NCI-H748 (cell line): Measurements from ENCODE around the gene MYLK.
"Not testable (repeated sequence)": the region's sequence is repeated elsewhere in the genome, so short reads cannot be mapped to it uniquely, and the experiment has no call there.

Experiments used
- DNase-seq: peaks from one replicate; lab custom pipeline; 2025; ENCODE audit not compliant: unreplicated experiment; lab: John Stamatoyannopoulos, UW

The MYLK gene

DNA sequence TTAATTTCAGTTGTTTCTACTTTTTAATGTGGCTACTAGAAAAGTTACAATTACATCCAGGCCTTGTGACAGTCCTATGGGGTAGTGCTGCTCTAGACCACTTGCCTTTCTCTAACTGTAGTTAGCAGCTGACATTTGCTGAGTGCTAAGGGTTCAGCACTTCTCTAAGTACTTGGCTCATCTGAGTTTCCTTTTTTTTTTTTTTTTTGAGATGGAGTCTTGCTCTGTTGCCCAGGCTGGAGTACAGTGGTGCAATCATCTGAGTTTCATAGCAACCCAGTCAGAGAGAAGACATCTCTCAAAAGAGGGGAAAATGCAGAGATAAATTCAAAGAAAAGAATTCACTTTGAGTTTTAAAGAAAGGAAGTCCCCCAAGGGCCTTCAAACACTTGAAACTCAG lies 130.8 kb downstream of the MYLK start:
- no peak for DNase-seq

DNA sequence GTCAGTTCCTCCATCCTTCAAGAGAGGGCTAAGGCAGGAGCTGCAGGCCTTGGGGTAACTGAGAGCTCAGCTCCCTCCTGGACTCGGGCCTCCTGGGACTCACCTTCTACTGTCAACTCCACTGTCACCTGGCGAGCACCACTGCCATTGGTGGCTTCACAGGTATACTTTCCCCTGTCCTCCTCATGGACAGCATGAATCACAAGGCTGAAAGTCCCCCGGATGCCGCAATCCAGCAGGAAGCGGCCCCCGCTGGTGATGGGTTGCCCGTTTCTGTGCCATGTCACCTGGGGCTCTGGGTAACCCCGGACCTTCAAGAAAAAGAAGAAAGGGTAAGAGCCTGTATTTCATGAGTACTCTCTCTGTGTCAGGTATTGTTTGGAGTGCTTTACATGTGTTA lies 131.9 kb downstream of the MYLK start:
- DNase-seq: no peak

DNA sequence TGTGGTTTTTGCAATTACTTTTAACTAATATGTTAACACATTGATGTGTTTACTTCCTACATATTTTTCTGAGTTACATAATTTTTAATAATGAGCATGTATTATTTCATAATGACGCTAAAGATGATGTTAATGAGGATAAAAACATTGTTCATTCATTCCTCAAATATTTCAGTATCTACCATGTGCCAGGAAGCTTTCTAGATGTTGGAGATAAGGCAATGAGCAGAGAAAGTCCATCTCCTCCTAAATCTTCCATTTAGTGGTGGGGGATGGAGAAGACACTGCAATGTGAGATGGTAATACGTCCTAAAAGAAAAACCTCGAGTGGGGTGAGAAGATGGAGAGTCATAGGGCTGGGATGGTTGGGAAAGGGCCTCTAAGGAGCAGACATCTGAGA lies 132.7 kb downstream of the MYLK start:
- DNase-seq: no peak

DNA sequence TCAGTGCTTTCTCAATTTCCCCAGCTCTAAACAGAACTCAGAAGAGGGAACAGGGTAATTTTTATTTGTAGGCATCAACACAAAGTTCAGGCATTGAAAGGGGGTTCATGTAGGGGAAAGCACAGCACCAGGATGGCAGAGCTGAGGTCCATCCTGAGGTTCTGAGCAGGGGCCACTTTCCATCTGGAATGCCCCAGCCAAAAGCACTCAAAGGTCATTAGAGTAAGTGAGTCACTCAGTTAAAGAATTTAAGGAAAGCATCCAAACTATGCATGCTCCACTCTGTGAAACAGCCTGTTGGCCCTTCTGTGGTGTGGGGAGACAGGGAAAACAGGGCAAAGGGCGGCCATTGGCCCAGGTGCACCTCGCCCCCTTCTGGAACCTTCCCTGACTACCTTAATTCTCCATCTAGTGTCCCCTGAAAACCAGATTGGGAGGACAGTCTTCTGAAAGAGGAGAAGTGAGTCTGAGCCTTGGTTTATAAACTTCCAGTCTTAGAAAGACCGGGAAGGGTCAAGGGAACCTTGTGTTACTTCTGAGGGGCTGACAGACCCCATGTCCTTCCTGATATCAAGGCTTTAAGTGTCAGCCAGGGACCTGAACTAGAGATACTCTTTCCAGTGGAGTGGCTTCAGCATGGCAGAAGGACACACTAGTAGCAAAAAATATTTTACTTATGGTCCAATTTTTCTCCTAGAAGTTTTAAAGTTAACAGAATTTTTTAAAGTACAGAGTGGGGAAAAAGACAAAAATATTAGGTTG lies 133.3 kb downstream of the MYLK start:
- no peak for DNase-seq

GRCh38 chr3:123750209-123750608 lies 133.9 kb downstream of the MYLK start:
- no peak for DNase-seq

DNA sequence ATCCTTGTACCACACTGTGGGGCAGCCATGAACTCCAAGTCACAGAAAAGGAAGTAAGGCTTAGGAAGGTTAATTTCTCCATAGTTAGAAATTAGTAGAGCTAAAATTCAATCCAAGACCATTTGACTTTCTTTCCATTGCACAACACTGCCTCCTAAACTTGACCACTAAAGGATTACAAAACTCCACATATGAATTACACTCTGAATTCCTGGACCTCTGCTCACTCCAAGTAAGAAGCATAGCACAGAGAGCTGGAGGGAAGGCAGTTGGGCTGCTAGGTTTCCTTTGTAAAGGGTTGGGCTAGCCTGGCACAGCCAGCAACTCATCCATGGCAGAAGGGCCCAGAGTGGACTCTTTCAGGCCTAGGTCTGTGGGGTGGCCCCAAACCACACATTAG lies 134.4 kb downstream of the MYLK start:
- no peak for DNase-seq

- DNase-seq: no peak
Measured at GRCh38 chr3:123745184-123745855, 138.8 kb downstream of the MYLK start.

DNA sequence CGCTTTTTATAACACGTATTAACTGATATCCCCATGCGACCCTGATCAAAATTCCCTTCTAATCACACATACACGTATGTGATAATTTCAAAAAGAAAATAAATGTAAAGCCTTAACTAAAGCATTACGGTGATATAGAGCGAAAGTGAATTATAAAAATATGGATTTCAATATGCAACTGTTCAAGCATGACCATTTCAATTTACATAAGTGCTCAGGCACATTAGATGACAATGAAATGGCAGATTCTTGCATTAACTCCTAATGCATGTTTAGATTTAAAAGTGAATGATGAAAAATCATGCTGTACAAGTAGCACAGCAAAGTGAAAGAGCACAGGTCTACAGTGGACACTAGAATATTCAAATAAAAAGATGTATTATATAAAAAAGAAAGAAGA lies 140.1 kb downstream of the MYLK start:
- DNase-seq: no peak

DNA sequence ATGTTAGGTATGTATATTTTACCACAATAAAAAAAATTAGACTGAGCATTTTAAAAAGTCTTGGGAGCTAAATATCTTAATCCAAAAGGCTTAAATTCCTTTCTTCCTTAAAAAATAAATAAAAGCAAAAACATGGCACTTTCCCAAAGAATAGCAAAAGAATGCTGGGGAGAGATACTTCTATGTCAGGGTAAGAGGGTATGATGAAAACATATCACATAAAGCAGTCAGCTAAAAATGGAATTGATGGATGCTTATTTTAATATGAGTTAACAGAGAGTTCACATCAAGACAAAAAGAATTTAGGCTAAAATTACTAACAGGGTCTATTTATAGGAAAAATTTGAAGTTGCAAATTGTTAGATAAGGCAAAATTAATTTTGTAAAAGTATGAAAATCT lies 141.0 kb downstream of the MYLK start:
- no peak for DNase-seq

- DNase-seq: no peak
Measured at GRCh38 chr3:123741041-123741511, 143.1 kb downstream of the MYLK start.

DNA sequence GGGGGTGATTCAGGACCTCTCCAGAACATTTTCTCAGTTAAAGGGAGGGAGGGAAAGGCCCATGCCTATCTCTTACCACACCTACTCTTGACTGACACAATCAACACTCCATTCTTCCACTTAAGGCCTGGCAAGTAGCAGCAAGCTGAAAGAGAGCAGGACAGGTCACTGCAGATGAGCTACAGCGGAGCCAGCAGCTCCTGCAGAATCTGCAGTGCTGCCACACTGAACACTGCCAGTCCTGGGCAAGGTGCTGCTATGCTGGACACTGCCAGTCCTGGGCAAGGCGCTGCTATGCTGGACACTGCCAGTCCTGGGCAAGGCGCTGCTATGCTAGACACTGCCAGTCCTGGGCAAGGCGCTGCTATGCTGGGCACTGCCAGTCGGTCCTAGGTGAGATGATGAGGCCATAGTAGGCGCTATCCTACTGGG lies 143.7 kb downstream of the MYLK start:
- no peak for DNase-seq

GRCh38 chr3:123739754-123740153 lies 144.4 kb downstream of the MYLK start:
- no peak for DNase-seq

DNA sequence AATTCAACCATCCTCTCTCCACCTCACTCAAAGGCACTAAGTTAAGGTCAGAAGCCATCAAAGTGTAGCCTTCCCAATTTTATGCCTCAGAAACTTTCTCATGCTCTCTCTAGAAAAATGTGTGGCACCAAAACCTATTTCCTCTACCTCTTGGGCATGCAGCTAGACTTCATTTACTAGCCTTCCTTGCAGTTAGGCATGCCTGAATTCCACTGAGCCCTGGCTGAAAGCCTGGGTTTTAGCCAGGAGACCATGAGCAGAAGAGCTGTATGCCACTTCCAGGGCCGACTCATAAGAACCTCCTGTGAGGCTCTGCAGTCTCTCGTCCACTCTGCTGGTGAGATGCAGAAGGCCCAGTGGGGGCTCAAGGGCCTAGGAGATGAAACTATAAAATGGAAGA lies 145.0 kb downstream of the MYLK start:
- no peak for DNase-seq

DNA sequence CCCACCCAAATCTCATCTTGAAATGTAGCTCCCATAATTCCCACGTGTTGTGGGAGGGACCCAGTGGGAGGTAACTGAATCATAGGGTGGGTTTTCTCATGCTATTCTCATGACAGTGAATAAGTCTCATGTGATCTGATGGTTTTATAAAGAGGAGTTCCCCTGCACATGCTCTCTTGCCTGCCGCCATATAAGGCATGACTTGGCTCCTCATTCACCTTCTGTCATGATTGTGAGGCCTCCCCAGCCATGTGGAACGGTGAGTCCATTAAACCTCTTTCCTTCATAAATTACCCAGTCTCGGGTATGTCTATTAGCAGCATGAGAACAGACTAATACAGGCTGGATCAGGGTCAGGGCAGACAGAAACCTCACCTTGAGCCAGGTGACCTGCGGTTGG lies 145.6 kb downstream of the MYLK start:
- not testable (repeated sequence) for DNase-seq

DNA sequence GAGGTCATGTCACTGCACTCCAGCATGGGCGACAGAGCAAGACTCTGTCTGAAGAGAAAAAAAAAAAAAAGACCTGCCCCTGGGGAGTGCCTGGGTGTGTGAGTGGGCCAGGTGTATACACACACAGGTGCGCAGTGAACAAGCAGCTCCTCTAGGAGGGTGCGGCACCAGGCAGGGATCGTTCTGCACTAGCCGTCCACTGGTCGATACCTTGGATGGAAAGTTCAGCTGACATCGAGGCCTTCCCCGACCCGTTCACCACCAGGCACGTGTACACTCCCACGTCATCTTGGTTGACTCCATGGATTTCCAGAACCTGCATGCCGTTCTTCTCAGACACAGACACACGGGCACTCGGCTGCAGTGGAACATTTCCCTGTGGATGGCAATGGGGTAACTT lies 147.0 kb downstream of the MYLK start:
- DNase-seq: no peak

DNA sequence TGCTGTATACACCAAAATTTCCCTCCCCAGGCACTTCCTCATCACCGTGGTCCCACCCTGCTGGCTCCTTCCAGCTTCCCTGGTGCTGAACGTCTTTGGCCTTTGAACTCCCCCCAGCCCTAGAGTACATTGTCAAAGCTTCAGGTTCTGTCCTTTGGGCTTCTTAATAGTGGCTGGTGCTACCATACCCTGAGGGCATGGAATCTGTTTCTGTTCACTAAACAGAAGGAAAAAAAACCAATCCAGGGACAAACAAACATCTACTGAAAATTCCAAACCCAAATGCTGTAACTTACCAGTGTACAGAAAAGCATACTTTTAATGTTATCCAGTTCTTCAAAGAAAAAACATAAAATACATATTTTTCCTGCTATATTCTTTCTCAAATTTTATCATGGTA lies 148.7 kb downstream of the MYLK start:
- no peak for DNase-seq

- no peak for DNase-seq
Measured at GRCh38 chr3:123734527-123734902, 149.6 kb downstream of the MYLK start.

- no peak for DNase-seq
Measured at GRCh38 chr3:123733805-123734526, 150.2 kb downstream of the MYLK start.

DNA sequence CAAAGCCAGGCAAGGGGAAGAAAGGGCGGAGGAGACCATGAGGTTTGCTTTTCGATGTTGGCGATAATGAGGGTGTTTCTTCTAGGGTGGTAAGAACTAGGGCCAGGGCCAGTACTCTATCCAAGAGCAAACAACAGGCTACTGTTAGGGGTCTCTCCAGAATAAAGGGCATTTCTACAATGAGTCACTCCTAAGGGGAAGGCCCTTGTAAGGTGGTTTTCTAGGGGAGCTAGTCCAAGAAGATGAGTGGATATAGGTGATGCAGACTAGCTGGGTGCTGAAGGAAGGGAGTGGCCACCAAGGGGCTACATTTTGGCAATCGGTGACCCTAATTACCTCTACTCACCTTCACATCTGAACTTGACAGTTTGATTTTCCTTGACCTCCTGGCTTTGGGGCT lies 150.8 kb downstream of the MYLK start:
- DNase-seq: no peak

- no peak for DNase-seq
Measured at GRCh38 chr3:123732447-123732846, 151.7 kb downstream of the MYLK start.

DNA sequence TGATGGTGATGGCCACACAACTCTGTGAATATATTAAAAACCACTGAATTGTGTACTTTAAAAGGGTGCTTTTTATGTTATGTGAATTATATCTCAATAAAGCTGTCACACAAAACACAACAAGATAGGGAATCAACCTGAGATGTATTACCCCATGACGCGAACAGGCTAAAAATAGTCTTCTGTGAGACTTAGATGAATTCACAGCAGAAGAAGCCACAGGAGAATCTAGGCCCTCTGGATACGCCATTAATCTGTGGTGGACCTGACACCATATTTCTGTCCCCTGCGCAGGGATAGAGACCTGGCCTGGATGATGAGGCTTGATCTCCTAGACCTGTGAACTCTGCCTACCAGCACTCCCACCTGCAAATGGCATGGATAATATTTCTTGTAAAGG lies 153.3 kb downstream of the MYLK start:
- no peak for DNase-seq

DNA sequence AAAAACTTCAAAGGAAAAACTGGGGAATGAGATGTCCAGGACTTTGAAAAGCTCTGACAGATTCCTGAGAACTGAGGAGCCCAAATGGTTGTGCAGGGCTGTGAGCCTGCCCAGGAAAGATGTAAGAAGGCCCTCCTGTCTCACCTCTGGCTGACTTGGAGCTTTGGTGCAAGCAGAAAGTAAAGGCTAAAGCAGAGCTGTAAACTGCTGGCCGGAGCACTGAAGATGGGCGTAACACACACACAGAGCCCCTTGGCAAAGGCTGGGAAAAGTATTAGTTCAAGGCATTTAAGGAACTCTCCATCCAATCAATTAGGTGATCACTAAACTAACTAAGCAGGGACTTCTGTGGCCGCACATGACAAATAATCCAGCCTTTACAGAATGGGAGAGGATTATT lies 155.1 kb downstream of the MYLK start:
- DNase-seq: no peak
